Measurements from ENCODE around the gene FOCAD.
A peak's percentile ranks its signal among the peaks of the same experiment; 100 is the strongest.
"Not testable (repeated sequence)": the region's sequence is repeated elsewhere in the genome, so short reads cannot be mapped to it uniquely, and the experiment has no call there.

Gene FOCAD
- 34.1 to 55.9 (median 45.7) reads per million in 4 donors for total RNA-seq

DNA sequence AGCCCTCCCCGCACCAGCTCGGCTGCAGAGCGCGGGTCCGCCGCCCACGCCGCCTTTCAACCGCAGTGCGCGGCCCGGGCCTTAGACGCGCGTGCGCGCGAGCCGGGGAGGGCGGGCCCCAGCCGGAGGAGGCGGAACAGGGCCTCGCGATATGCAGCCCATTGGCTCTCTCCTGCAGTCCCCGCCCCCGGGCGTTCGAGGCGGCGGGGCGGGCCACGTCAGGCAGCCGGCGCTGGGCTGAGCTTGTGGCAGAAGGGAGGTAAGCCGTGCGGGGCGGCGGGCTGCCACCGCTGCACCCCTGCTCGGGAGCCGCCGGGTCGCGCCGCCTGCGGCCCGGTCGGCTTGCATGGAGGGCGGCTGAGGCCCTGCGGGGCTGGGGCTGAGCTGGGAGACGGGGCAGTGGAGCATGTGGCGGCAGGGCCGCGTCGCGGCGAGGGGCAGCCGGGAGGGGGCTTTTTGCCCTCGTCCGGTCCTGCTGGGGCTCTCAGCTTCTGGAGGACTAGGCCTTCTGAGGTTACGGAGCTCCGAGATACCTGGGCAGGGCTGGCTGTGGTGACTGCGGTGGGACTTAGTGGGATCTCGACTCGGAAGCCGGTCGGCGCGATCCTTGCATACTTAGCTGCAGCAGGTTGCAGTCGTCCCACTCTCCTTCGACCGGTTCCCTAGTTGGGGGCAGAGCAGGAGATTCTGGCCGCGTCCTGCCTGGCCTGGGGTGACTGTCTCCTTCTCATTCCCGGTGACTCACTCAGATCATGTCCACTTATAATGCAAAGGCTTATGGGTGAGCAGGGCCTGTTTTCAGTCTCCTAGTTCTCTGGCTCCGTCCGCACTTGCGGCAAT is at the start of gene FOCAD:
Gene FOCAD, plus strand, starts transcription at position 225 of the 840 bp plus-strand sequence. CDS start 31,095 bp downstream, outside the sequence.
- peak; percentile 90 to 96 (median 94) for DNase-seq

GRCh38 chr9:20634895-20635294 is 49.2 kb upstream of the FOCAD start:
- no peak for DNase-seq

GRCh38 chr9:20636888-20637440 is 47.1 kb upstream of the FOCAD start:
- no peak for DNase-seq

- peak; percentile 27 to 69 (median 50) for DNase-seq
Observed at GRCh38 chr9:20640331-20641187, 43.5 kb upstream of the FOCAD start.

- no peak for DNase-seq
Observed at GRCh38 chr9:20642045-20642444, 42.0 kb upstream of the FOCAD start.

DNA sequence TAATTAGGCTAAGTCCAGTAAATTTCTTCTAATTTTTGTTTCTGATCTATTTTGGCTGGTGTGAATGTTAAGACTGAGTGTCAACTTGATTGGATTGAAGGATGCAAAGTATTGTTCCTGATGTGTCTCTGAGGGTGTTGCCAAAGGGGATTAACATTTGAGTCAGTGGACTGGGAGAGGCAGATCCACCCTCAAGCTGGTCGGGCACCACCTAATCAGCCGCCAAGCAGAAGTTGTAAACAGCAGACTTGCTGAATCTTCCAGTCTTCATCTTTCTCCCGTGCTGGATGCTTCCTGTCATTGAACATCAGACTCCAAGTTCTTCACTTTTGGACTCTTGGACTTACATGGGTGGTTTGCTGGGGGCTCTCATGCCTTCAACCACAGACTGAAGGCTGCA is 40.4 kb upstream of the FOCAD start:
- DNase-seq: no peak

DNA sequence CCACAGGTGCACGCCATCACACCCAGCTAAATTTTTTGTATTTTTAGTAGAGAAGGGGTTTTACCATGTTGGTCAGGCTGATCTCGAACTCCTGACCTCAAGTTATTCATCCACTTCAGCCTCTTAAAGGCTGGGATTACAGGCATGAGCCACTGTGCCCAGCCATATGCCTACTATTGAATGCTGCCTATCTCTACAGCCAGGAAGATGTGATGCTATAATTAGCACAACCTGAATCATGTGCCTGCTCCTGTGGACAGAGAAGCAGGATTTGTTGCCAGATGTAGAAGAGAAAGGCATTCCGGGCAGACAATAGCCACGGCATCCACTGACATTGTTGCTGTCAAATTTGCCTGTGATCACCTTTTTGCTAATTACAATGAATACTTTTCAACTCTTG is 37.4 kb upstream of the FOCAD start:
- DNase-seq: no peak

DNA sequence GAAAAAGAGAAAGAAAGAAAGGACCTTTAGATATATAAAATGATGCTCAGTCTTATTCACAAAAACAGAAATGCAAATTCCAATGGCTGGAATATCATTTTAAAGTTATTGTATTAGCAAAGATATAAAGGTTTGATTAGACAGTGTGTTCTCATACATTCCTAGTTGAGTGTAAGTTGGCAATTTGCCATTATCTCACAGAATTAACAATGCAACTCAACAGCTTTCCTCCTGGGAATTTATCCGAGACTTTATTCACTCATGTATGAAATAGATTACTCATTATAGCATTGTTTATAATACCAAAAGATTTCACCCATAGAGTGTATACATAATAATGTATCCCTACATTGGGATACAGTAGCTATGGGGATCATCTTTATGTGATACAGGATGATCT is 34.7 kb upstream of the FOCAD start:
- DNase-seq: no peak

DNA sequence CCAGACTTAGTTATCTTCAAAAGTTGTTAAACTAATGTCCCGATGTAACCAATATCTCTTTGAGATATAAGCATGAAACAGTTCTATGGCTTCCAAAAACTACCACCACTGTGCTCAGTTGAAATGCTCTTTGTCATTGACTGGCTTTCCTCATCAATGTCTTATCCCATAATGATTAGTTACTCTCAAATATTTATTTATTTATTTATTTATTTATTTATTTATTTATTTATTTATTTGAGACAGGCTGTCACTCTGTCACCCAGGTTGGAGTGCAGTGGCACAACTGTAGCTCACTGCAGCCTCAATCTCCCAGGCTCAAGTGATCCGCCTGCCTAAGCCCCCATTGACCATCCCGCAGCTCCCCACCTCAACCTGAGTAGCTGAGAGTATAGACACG is 33.7 kb upstream of the FOCAD start:
- DNase-seq: no peak

GRCh38 chr9:20650750-20651299 is 33.2 kb upstream of the FOCAD start:
- DNase-seq: no peak

- no peak for DNase-seq
Observed at GRCh38 chr9:20651939-20652338, 32.1 kb upstream of the FOCAD start.

GRCh38 chr9:20658246-20658667 is 25.8 kb upstream of the FOCAD start:
- DNase-seq: peak in 3 of 5 donors; percentile 10 to 16 (median 13)

DNA sequence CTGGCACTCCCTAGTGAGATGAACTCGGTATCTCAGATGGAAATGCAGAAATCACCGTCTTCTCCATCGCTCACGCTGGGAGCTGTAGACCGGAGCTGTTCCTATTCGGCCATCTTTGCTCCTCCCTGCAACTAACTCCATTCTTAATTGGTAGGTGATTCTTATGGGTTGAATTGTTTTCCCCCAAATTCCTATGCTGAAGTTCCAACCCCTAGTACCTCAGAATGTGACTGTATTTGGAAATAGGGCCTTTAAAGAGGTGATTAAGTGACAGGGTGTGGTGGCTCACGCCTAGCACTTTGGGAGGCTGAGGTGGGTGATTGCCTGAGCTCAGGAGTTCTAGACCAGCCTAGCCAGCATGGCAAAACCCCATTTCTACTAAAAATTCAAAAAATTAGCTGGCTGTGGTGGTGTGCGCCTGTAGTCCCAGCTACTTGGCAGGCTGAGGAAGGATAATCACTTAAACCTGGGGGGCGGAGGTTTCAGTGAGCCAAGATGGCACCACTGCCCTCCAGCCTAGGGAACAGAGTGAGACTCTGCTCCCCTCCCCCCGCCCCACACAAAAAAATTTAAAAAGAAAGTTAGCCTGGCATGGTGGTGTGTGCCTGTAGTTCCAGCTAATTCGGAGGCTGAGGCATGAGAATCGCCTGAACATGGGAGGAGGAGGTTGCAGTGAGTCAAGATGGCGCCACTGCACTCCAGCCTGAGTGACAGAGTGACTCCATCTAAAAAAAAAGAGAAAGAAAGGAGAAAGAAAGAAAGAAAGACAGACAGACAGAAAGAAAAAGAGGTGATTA is 25.2 kb upstream of the FOCAD start:
- no peak for DNase-seq

GRCh38 chr9:20659474-20659967 is 24.5 kb upstream of the FOCAD start:
- DNase-seq: no peak

GRCh38 chr9:20662156-20662555 is 21.9 kb upstream of the FOCAD start:
- DNase-seq: no peak

GRCh38 chr9:20663133-20663532 is 20.9 kb upstream of the FOCAD start:
- DNase-seq: no peak

GRCh38 chr9:20664501-20664900 is 19.6 kb upstream of the FOCAD start:
- DNase-seq: no peak

DNA sequence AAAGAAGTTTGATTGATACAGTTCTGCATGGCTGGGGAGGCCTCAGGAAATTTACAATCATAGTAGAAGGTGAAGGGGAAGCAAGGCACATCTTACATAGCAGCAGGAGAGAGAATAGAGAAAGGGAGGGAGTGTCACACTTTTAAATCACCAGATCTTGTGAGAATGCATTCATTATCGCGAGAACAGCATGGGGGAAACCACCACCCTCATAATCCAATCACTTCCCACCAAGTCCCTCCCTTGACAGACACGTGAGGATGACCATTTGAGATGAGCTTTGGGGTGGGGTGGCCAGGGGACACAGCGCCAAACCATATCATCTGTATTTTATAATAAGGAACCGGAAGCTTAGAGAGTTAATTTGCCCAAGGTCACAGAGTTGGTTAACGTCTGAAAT is 13.7 kb upstream of the FOCAD start:
- DNase-seq: no peak

- no peak for DNase-seq
Observed at GRCh38 chr9:20671635-20672034, 12.4 kb upstream of the FOCAD start.

DNA sequence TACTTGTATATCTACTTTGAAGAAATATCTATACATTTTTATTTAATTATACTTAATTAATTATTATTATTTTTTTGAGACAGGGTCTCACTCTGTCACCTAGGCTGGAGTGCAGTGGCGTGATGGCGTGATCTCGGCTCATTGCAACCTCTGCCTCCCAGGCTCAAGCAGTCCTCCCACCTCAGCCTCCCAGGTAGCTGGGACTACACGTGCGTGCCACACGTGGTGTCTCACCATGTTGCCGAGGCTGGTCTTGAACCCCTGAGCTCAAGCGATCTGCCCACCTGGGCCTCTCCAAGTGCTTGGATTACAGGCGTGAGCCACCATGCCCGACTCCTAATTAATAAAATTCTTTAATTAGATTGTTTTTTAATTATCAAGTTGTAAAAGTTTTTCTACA is 10.5 kb upstream of the FOCAD start:
- DNase-seq: not testable (repeated sequence)

- no peak for DNase-seq
Observed at GRCh38 chr9:20681467-20681866, 2.6 kb upstream of the FOCAD start.

Data from T-helper 1 cell (primary cell).